GM12878 (cell line): ENCODE measurements around the gene ACAP1.

Source experiments
- BHLHE40 ChIP-seq, 2 experiments: fragments of 450-650 bp in 1 of 2; IDR thresholded peaks; 2 replicates each; pipeline ENCODE4 v1.6.1; 2011 to 2017; ENCODE audit warnings: low read depth in 2 of 2, borderline replicate concordance in 1 of 2, improper control_type of control experiment in 1 of 2, low read length in 1 of 2, mild to moderate bottlenecking in 1 of 2
- CTCF ChIP-seq, 3 experiments: IDR thresholded peaks in 2 of 3; conservative IDR thresholded peaks in 1 of 3; 2 replicates each; pipeline ENCODE4 v1.5.1; 2011; ENCODE audit warnings: low read depth in 3 of 3, low read length in 3 of 3, mild to moderate bottlenecking in 3 of 3, control low read depth in 2 of 3, moderate library complexity in 2 of 3, inconsistent platforms in 1 of 3, mixed read lengths in 1 of 3; ENCODE audit not compliant: control insufficient read depth in 2 of 3, insufficient read depth in 1 of 3; ENCODE audit errors: extremely low read depth in 1 of 3
- NFYB ChIP-seq: IDR thresholded peaks from 2 replicates; pipeline ENCODE4 v1.6.1; 2011; ENCODE audit warnings: low read depth, mild to moderate bottlenecking, low read length, improper control_type of control experiment, moderate library complexity; ENCODE audit not compliant: insufficient read depth
- YY1 ChIP-seq: IDR thresholded peaks from 2 replicates; pipeline ENCODE4 v1.6.1; 2011; ENCODE audit warnings: low read depth, mild to moderate bottlenecking, low read length

GRCh38 chr17:7369825-7370224 is 33.5 kb downstream of the ACAP1 start:
- TF ChIP-seq CTCF (IDR thresholded peaks at IDR 0.05 in 2 of 3, conservative IDR thresholded peaks at IDR 0.05 in 1 of 3; ENCODE audit: control insufficient read depth in 2 of 3, extremely low read depth in 1 of 3, insufficient read depth in 1 of 3, low read depth in 3 of 3, low read length in 3 of 3) (no peak), BHLHE40 (IDR thresholded peaks at IDR 0.05; ENCODE audit: borderline replicate concordance in 1 of 2, low read depth in 2 of 2, low read length in 1 of 2) (no peak), NFYB (no peak), YY1 (no peak)
